ENCODE measurements around the gene CALR3. TPM values are rescaled to one million over a fixed set of nuclear protein-coding genes. Genes with fewer than 3 reads are reported as not detected.
"Not testable (repeated sequence)": the region's sequence is repeated elsewhere in the genome, so short reads cannot be mapped to it uniquely, and the experiment has no call there.

The CALR3 gene
- total RNA-seq, 1 experiment from 2014 or later: not detected

DNA sequence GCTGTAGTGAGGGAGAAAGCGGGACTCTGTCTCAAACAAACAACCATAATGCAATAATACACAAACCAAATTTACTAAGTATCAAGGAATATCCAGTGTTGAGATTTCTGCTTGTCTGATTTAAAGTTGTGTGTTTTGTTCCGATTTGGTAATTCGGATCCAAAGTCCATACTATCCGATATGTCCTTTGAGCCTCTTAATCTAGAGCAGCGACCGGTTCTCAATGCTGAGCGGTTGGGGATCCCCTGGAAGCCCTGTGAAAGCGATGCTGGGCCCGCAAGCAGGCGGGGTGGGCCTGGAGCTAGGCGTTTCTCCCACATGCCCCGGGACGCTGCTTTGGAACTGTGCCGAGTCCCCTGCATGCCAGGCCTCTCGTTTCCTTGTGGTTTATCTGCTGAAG, 20.4 kb upstream of the CALR3 start:
- Histone ChIP-seq H3K36me3 (ENCODE audit: control insufficient read depth, insufficient read depth, low read length) (no peaks in the 10 kb centered on the region; the same call in 1 of the 2 replicates), H3K27ac (ENCODE audit: low read length) (no peak overlapping the region), H3K4me3 (ENCODE audit: low read depth in 2 of 2, low read length in 2 of 2) (no peak overlapping the region), H3K4me1 (ENCODE audit: control insufficient read depth, insufficient read depth, low read length) (no peaks in the 10 kb centered on the region), H3K9me3 (ENCODE audit: control insufficient read depth, insufficient read depth, low read depth, low read length) (no peaks in the 10 kb centered on the region), H3K27me3 (ENCODE audit: control insufficient read depth, insufficient read depth, low read length) (no peaks in the 10 kb centered on the region)
- intact Hi-C loops (cut with micrococcal nuclease; ENCODE audit: unreplicated experiment) (no loop called here), in situ Hi-C loops (cut with HindIII; ENCODE audit: low pct_unique_long_range_greater_than_20kb, low sequenced_read_pairs) (no loop called here)
- BruUV-seq (replicated peaks): no TSS peak
- POLR2A ChIA-PET: no interaction called here
- ATAC-seq: no peak
- TF ChIP-seq SIN3A (IDR thresholded peaks at IDR 0.05; ENCODE audit: borderline replicate concordance, insufficient read depth, low read depth, low read length): no peak
- no peak for TF ChIP-seq POLR2AphosphoS5 (IDR thresholded peaks at IDR 0.05; ENCODE audit: low read depth, low read length)
- TF ChIP-seq, protein P1, sequence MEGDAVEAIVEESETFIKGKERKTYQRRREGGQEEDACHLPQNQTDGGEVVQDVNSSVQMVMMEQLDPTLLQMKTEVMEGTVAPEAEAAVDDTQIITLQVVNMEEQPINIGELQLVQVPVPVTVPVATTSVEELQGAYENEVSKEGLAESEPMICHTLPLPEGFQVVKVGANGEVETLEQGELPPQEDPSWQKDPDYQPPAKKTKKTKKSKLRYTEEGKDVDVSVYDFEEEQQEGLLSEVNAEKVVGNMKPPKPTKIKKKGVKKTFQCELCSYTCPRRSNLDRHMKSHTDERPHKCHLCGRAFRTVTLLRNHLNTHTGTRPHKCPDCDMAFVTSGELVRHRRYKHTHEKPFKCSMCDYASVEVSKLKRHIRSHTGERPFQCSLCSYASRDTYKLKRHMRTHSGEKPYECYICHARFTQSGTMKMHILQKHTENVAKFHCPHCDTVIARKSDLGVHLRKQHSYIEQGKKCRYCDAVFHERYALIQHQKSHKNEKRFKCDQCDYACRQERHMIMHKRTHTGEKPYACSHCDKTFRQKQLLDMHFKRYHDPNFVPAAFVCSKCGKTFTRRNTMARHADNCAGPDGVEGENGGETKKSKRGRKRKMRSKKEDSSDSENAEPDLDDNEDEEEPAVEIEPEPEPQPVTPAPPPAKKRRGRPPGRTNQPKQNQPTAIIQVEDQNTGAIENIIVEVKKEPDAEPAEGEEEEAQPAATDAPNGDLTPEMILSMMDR (IDR thresholded peaks at IDR 0.05): no peak
- TF ChIP-seq, protein P2, sequence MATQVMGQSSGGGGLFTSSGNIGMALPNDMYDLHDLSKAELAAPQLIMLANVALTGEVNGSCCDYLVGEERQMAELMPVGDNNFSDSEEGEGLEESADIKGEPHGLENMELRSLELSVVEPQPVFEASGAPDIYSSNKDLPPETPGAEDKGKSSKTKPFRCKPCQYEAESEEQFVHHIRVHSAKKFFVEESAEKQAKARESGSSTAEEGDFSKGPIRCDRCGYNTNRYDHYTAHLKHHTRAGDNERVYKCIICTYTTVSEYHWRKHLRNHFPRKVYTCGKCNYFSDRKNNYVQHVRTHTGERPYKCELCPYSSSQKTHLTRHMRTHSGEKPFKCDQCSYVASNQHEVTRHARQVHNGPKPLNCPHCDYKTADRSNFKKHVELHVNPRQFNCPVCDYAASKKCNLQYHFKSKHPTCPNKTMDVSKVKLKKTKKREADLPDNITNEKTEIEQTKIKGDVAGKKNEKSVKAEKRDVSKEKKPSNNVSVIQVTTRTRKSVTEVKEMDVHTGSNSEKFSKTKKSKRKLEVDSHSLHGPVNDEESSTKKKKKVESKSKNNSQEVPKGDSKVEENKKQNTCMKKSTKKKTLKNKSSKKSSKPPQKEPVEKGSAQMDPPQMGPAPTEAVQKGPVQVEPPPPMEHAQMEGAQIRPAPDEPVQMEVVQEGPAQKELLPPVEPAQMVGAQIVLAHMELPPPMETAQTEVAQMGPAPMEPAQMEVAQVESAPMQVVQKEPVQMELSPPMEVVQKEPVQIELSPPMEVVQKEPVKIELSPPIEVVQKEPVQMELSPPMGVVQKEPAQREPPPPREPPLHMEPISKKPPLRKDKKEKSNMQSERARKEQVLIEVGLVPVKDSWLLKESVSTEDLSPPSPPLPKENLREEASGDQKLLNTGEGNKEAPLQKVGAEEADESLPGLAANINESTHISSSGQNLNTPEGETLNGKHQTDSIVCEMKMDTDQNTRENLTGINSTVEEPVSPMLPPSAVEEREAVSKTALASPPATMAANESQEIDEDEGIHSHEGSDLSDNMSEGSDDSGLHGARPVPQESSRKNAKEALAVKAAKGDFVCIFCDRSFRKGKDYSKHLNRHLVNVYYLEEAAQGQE (IDR thresholded peaks at IDR 0.05; ENCODE audit: insufficient read depth in 1 of 2, low read depth in 2 of 2, low read length in 1 of 2): no peak
- TF ChIP-seq TCF7L2 (IDR thresholded peaks at IDR 0.05; ENCODE audit: low read depth, low read length): no peak
- CTCF ChIA-PET: no interaction called here
- DNase-seq (ENCODE audit: low read depth, low spot score): no peak

DNA sequence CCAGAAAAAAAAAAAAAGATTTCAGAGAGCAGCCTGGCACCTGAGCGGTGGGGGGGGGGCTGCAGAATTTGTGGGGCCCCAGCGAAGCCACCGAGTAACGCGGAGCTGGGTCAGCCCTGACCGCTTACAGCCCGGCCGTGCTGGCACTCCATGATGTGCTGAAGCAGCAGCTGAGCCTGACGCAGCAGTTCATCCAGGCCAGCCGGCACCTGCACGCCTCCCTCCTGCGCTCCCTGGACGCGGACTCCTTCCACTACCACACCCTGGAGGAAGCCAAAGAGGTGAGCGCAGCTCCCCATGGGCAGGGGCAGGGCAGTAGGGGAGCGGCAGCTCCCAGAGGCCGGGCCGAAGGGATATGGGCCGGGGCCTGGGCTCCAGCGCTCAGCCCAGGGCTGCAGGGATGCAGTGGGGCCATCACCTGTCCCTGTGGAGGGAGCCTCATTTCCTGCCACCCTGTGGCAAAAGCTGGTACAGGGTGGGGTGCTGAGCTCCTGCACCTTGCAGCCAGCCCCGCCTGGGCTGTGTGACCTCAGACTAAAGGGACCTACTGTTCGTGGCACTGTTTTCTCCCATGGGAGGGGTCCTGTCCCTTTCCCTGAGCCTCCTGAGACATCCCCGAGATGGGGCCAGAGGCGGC, 18.5 kb upstream of the CALR3 start:
- no TSS peak for BruUV-seq (replicated peaks)
- POLR2A ChIA-PET: no interaction called here
- TF ChIP-seq POLR2AphosphoS5 (IDR thresholded peaks at IDR 0.05; ENCODE audit: low read depth, low read length): no peak
- TF ChIP-seq TCF7L2 (IDR thresholded peaks at IDR 0.05; ENCODE audit: low read depth, low read length): no peak
- TF ChIP-seq, protein P1 (IDR thresholded peaks at IDR 0.05): no peak
- TF ChIP-seq, protein P2 (IDR thresholded peaks at IDR 0.05; ENCODE audit: insufficient read depth in 1 of 2, low read depth in 2 of 2, low read length in 1 of 2): no peak
- no peak for TF ChIP-seq SIN3A (IDR thresholded peaks at IDR 0.05; ENCODE audit: borderline replicate concordance, insufficient read depth, low read depth, low read length)
- no peak overlapping the region for H3K27ac ChIP-seq (ENCODE audit: low read length)
- no peak for DNase-seq (ENCODE audit: low read depth, low spot score)
- no peaks in the 10 kb centered on the region; the same call in 1 of the 2 replicates for H3K36me3 ChIP-seq (ENCODE audit: control insufficient read depth, insufficient read depth, low read length)
- CTCF ChIA-PET: no interaction called here
- H3K9me3 ChIP-seq (ENCODE audit: control insufficient read depth, insufficient read depth, low read depth, low read length): no peaks in the 10 kb centered on the region
- ATAC-seq: peak; percentile 31; the same call in 1 of the 2 replicates
- no peak overlapping the region for H3K4me3 ChIP-seq (ENCODE audit: low read depth in 2 of 2, low read length in 2 of 2)
- no peaks in the 10 kb centered on the region for H3K4me1 ChIP-seq (ENCODE audit: control insufficient read depth, insufficient read depth, low read length)
- in situ Hi-C loops (cut with HindIII; ENCODE audit: low pct_unique_long_range_greater_than_20kb, low sequenced_read_pairs): no loop called here
- no peaks in the 10 kb centered on the region for H3K27me3 ChIP-seq (ENCODE audit: control insufficient read depth, insufficient read depth, low read length)
- intact Hi-C loops (cut with micrococcal nuclease; ENCODE audit: unreplicated experiment): no loop called here

DNA sequence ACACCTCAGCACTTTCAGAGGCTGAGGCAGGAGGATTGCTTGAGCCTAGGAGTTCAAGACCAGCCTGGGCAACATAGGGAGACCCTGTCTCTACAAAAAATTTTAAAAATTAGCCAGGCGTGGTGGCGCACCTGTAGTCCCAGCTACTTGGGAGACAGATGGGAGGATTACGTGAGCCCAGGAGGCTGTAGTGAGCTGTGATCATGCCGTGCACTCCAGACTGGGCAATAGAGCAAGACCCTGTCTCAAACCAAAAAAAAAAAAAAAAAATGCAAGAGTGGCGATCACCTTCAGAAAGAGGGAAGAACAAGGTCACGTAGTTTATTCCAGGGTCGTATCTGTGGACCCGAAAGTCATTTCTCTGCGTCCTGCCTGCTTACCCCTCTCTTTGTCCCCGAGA, 16.6 kb upstream of the CALR3 start:
- CTCF ChIA-PET; H3K27me3 ChIP-seq (ENCODE audit: control insufficient read depth, insufficient read depth, low read length); H3K9me3 ChIP-seq (ENCODE audit: control insufficient read depth, insufficient read depth, low read depth, low read length); BruUV-seq (replicated peaks); H3K4me1 ChIP-seq (ENCODE audit: control insufficient read depth, insufficient read depth, low read length); H3K27ac ChIP-seq (ENCODE audit: low read length); DNase-seq (ENCODE audit: low read depth, low spot score); H3K4me3 ChIP-seq (ENCODE audit: low read depth in 2 of 2, low read length in 2 of 2); in situ Hi-C loops (cut with HindIII; ENCODE audit: low pct_unique_long_range_greater_than_20kb, low sequenced_read_pairs); H3K36me3 ChIP-seq (ENCODE audit: control insufficient read depth, insufficient read depth, low read length); ATAC-seq; intact Hi-C loops (cut with micrococcal nuclease; ENCODE audit: unreplicated experiment): not testable (repeated sequence)
- POLR2A ChIA-PET: interaction anchor here (0.6 kb wide), 1 partner anchor 58 kb away, joined by 4 read pairs; no protein-coding TSS in a partner anchor

Data from Panc1 (cell line).